HG02623 (cell line): ENCODE measurements around the gene RBBP4.
"Not testable (repeated sequence)": the region's sequence is repeated elsewhere in the genome, so short reads cannot be mapped to it uniquely, and the experiment has no call there.

ENCODE experiments used
- ATAC-seq: cut with Tn5 transposase; IDR thresholded peaks from one replicate; pipeline ENCODE4 v1.9.1; 2021; ENCODE audit warnings: moderate library complexity; ENCODE audit not compliant: unreplicated experiment

Gene RBBP4

GRCh38 chr1:32650752-32651460 lies at the start of gene RBBP4:
TSS of gene RBBP4 (plus strand) at chr1:32651208. CDS start at chr1:32651307, 99 bp downstream.
- ATAC-seq, result peak; percentile 82

GRCh38 chr1:32605711-32606424 lies 45.1 kb upstream of the RBBP4 start:
- no peak for ATAC-seq

- ATAC-seq, result no peak
Observed at GRCh38 chr1:32606565-32607371, 44.2 kb upstream of the RBBP4 start.

- ATAC-seq, result no peak
Observed at GRCh38 chr1:32609180-32609579, 41.8 kb upstream of the RBBP4 start.

GRCh38 chr1:32611859-32612188 lies 39.2 kb upstream of the RBBP4 start:
- ATAC-seq, result no peak

GRCh38 chr1:32612189-32612881 lies 38.7 kb upstream of the RBBP4 start:
- ATAC-seq, result peak; percentile 72

GRCh38 chr1:32613472-32613871 lies 37.5 kb upstream of the RBBP4 start:
- ATAC-seq, result no peak

GRCh38 chr1:32618673-32619221 lies 32.3 kb upstream of the RBBP4 start:
- ATAC-seq, result no peak

- ATAC-seq, result peak; percentile 57
Observed at GRCh38 chr1:32619701-32620485, 31.1 kb upstream of the RBBP4 start.

GRCh38 chr1:32622205-32622604 lies 28.8 kb upstream of the RBBP4 start:
- ATAC-seq, result no peak

GRCh38 chr1:32622806-32623681 lies 28.0 kb upstream of the RBBP4 start:
- ATAC-seq, result no peak

GRCh38 chr1:32623775-32624174 lies 27.2 kb upstream of the RBBP4 start:
- ATAC-seq, result no peak

- no peak for ATAC-seq
Observed at GRCh38 chr1:32626176-32626575, 24.8 kb upstream of the RBBP4 start.

- peak; percentile 59 for ATAC-seq
Observed at GRCh38 chr1:32627596-32628162, 23.3 kb upstream of the RBBP4 start.

- not testable (repeated sequence) for ATAC-seq
Observed at GRCh38 chr1:32630173-32630572, 20.8 kb upstream of the RBBP4 start.

GRCh38 chr1:32632829-32633228 lies 18.2 kb upstream of the RBBP4 start:
- no peak for ATAC-seq

GRCh38 chr1:32635508-32636277 lies 15.3 kb upstream of the RBBP4 start:
- ATAC-seq, result no peak
